Liver (tissue), 3 donors: ENCODE results near the gene PARD3B.

Experiments
- ATF3 ChIP-seq: IDR thresholded peaks from 2 replicates; pipeline ENCODE4 v1.6.1; 2016; ENCODE audit warnings: antibody characterized with exemption
- CTCF ChIP-seq: fragments of 150-350 bp; IDR thresholded peaks from 2 replicates; pipeline ENCODE4 v1.5.1; 2017; ENCODE audit warnings: improper control_type of control experiment, low read depth, low read length; ENCODE audit not compliant: missing input control
- EGR1 ChIP-seq, 2 donors: IDR thresholded peaks; 2 replicates each; pipeline ENCODE4 v1.6.1; 2016 to 2018; ENCODE audit warnings: antibody characterized with exemption in 2 of 2, low read depth in 2 of 2
- FOXA1 ChIP-seq: IDR thresholded peaks from 2 replicates; pipeline ENCODE4 v1.6.1; 2016; ENCODE audit warnings: antibody characterized with exemption
- GABPA ChIP-seq, 2 donors: IDR thresholded peaks in 1 of 2; conservative IDR thresholded peaks in 1 of 2; 2 replicates each; pipeline ENCODE4 v1.6.1; 2016; ENCODE audit warnings: antibody characterized with exemption in 2 of 2, mild to moderate bottlenecking in 1 of 2, moderate library complexity in 1 of 2
- JUND ChIP-seq, 2 donors: IDR thresholded peaks; 2 replicates each; pipeline ENCODE4 v1.6.1; 2016; ENCODE audit warnings: antibody characterized with exemption in 2 of 2
- MAX ChIP-seq: IDR thresholded peaks from 2 replicates; pipeline ENCODE4 v1.6.1; 2016; ENCODE audit warnings: antibody characterized with exemption
- NR2F2 ChIP-seq: IDR thresholded peaks from 2 replicates; pipeline ENCODE4 v1.6.1; 2016; ENCODE audit warnings: antibody characterized with exemption
- RAD21 ChIP-seq, 2 donors: IDR thresholded peaks; 2 replicates each; pipeline ENCODE4 v1.6.1; 2016; ENCODE audit warnings: antibody characterized with exemption in 2 of 2, mild to moderate bottlenecking in 2 of 2
- REST ChIP-seq: IDR thresholded peaks from 2 replicates; pipeline ENCODE4 v1.6.1; 2016; ENCODE audit warnings: antibody characterized with exemption, mild to moderate bottlenecking
- SP1 ChIP-seq: IDR thresholded peaks from 2 replicates; pipeline ENCODE4 v1.6.1; 2018; ENCODE audit warnings: antibody characterized with exemption, mild to moderate bottlenecking
- TAF1 ChIP-seq: conservative IDR thresholded peaks from 2 replicates; pipeline ENCODE4 v1.6.1; 2016; ENCODE audit warnings: antibody characterized with exemption, mild to moderate bottlenecking
- YY1 ChIP-seq: IDR thresholded peaks from 2 replicates; pipeline ENCODE4 v1.6.1; 2016; ENCODE audit warnings: antibody characterized with exemption, mild to moderate bottlenecking
- ZBTB33 ChIP-seq: IDR thresholded peaks from 2 replicates; pipeline ENCODE4 v1.6.1; 2016; ENCODE audit warnings: antibody characterized with exemption
- donor health status: healthy.
- donor health status: healthy.

- TF ChIP-seq CTCF (no peak), GABPA (IDR thresholded peaks at IDR 0.05 in 1 of 2, conservative IDR thresholded peaks at IDR 0.05 in 1 of 2) (no peak), RAD21 (IDR thresholded peaks at IDR 0.05) (no peak), MAX (no peak), TAF1 (no peak), NR2F2 (no peak), FOXA1 (no peak), ATF3 (no peak), EGR1 (IDR thresholded peaks at IDR 0.05; ENCODE audit: low read depth in 2 of 2) (no peak), REST (no peak), SP1 (no peak), JUND (IDR thresholded peaks at IDR 0.05) (no peak), YY1 (no peak), ZBTB33 (no peak)
These were observed 135.3 kb downstream of the PARD3B start for GRCh38 chr2:204680576-204680975.
